Nasal cavity respiratory epithelium epithelial cell of viscerocranial mucosa (primary cell): ENCODE data around the gene TGIF1. TPM values are rescaled to one million over a fixed set of nuclear protein-coding genes. Genes with fewer than 3 reads are reported as not detected.

ENCODE experiments used
- total RNA-seq: library from RNA; depleted of rRNA; stranded (reverse); fragments of >200 nt; gene quantifications from 2 replicates; pipeline ENCODE4 v1.2.3, GENCODE V29; 2014

The TGIF1 gene
- total RNA-seq = 420 and 589 TPM in 2 replicates

DNA sequence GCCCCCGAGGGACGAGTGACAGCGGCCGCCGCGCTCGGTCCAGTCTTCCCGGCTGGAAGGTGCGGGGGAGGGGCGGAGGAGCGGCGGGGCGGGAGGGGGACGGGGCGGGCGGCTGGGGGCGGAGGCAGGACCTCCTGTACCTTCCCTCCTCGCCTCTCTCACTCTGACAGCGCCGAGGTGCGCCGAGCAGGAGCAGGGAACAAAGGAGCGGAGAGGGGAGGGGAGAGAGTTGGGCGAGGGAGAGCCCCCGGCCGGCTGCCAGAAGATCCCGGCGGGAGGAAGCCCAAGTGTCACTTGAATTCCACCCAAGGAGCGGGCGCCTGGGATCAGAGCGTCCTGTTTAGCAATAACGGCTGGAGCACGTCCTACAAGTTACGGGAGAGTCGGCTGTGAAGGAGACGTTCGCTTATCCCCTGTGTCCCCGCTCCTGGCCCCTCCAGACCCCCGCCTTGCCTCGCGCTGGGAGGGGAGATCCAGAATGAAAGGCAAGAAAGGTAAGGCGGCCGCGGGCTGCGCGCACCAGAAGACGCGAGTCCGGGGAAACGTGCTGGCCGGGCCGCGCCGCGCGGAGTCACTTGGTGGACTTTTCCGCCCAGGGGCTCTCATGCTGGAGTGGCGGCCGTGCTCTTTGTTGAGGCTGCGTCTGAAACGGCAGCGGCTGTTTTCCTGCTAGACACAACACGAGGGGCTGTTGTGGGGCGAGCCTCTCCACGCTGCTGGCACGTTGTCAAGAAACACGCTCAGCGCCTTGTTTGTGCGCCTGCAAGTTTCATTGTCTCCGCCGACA lies at the start of gene TGIF1:
TGIF1 (plus strand) TSS at position 161 of the 787 bp plus-strand sequence; CDS start at position 479, 318 bp downstream.

Other genes starting within 250 kb of the TGIF1 start
- 0.68 and 0.85 TPM in 2 replicates for gene MYOM1, start 230.2 kb upstream of the TGIF1 start, total RNA-seq
- gene MYL12A, start 202.4 kb upstream of the TGIF1 start, total RNA-seq = 465 and 857 TPM in 2 replicates
- 494 and 505 TPM in 2 replicates for gene MYL12B, start 188.0 kb upstream of the TGIF1 start, total RNA-seq